Mesothelial cell of epicardium (in vitro differentiated cells): ENCODE results near the gene TMEM245. TPM values are rescaled to one million over a fixed set of nuclear protein-coding genes. Genes with fewer than 3 reads are reported as not detected.

Source experiments
- DNase-seq, 2 experiments: peaks; one replicate each; pipeline ENCODE4 v3.0.0; 2021; ENCODE audit warnings: low spot score in 2 of 2; ENCODE audit not compliant: unreplicated experiment in 2 of 2
- H3K27ac Mint-ChIP-seq: 2 replicates; pipeline ENCODE4 v1.8.0; 2021; ENCODE audit warnings: mixed read lengths
- H3K27me3 Mint-ChIP-seq: 2 replicates; pipeline ENCODE4 v1.8.0; 2021; ENCODE audit warnings: low read depth, mixed read lengths
- H3K36me3 Mint-ChIP-seq: 2 replicates; pipeline ENCODE4 v1.8.0; 2021; ENCODE audit warnings: mixed read lengths
- H3K4me1 Mint-ChIP-seq: 2 replicates; pipeline ENCODE4 v1.8.0; 2021; ENCODE audit warnings: mixed read lengths
- H3K4me3 Mint-ChIP-seq: 2 replicates; pipeline ENCODE4 v1.8.0; 2021; ENCODE audit warnings: mild to moderate bottlenecking, moderate library complexity, mixed read lengths
- H3K9me3 Mint-ChIP-seq: 2 replicates; pipeline ENCODE4 v1.8.0; 2021; ENCODE audit warnings: mixed read lengths
- CTCF ChIP-seq: fragments of 200-600 bp; sonication (generic); IDR thresholded peaks from one replicate; pipeline ENCODE4 v1.5.0; 2021; ENCODE audit warnings: antibody characterized with exemption; ENCODE audit not compliant: unreplicated experiment
- total RNA-seq: library from RNA; stranded (reverse); gene quantifications from 3 replicates; pipeline ENCODE4 v1.2.1, GENCODE V29; 2021

Gene TMEM245
- total RNA-seq, 1 donor from 2014 or later: 73.0 TPM

- H3K27me3 Mint-ChIP-seq: peaks cover 3% of the 10 kb centered on the region
- peaks cover 3% of the 10 kb centered on the region for H3K36me3 Mint-ChIP-seq
- no peaks in the 10 kb centered on the region for H3K4me1 Mint-ChIP-seq
- no peaks in the 10 kb centered on the region for H3K9me3 Mint-ChIP-seq
- no peak overlapping the region for H3K4me3 Mint-ChIP-seq
- DNase-seq: no peak
- TF ChIP-seq CTCF: no peak
- H3K27ac Mint-ChIP-seq: no peak overlapping the region
Observed at GRCh38 chr9:109143881-109144562, 24.3 kb upstream of the TMEM245 start.

DNA sequence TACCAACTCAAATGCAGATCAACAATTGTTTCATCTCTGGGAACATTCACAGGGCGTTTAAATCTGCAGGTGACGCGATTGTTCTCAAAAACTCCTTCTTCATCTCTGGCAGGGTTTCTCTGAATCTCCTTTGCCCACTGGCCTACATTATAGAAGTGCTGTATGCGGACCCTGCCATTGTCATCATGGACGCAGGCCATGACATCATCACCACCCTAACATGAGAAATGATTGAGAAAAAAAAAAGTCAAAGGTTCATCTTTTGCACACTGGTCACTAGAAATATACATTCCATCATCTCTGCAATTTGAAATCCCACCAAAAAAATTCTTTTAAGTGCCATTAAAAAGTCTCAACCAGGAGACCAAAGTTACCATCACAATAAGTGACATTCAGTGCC is 21.6 kb upstream of the TMEM245 start:
- Mint-ChIP-seq H3K9me3 (no peaks in the 10 kb centered on the region), H3K27me3 (no peaks in the 10 kb centered on the region), H3K4me1 (no peaks in the 10 kb centered on the region), H3K27ac (no peak overlapping the region), H3K36me3 (peaks cover 5% of the 10 kb centered on the region), H3K4me3 (no peak overlapping the region)
- DNase-seq: no peak
- no peak for TF ChIP-seq CTCF

- no peak for DNase-seq
- no peak overlapping the region for H3K4me3 Mint-ChIP-seq
- H3K9me3 Mint-ChIP-seq: no peaks in the 10 kb centered on the region
- peaks cover 5% of the 10 kb centered on the region for H3K36me3 Mint-ChIP-seq
- H3K27me3 Mint-ChIP-seq: no peaks in the 10 kb centered on the region
- H3K4me1 Mint-ChIP-seq: no peaks in the 10 kb centered on the region
- H3K27ac Mint-ChIP-seq: no peak overlapping the region
- TF ChIP-seq CTCF: no peak
Observed at GRCh38 chr9:109139851-109140250, 20.1 kb upstream of the TMEM245 start.

DNA sequence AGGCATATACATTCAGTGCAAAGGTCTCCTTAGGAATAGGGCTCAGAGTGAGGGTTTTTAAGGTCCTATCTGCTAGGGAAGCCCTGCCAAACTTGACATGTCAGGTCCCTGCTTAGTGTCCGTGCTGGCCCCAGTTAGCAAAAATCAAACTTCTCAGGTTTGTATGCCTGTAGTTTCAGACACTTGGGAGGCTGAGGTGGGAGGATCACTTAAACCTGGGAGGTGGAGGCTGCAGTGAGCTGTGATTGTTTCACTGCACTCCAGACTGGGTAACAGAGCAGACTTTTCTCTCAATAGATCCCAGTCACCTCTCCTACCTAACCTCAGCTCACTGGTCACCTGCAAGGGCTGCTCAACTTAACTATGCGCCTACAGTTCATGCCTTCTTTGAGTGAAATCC is 18.7 kb upstream of the TMEM245 start:
- H3K27ac Mint-ChIP-seq: no peak overlapping the region
- H3K27me3 Mint-ChIP-seq: no peaks in the 10 kb centered on the region
- DNase-seq: no peak
- no peak overlapping the region for H3K4me3 Mint-ChIP-seq
- H3K36me3 Mint-ChIP-seq: peaks cover 5% of the 10 kb centered on the region
- TF ChIP-seq CTCF: no peak
- H3K4me1 Mint-ChIP-seq: no peaks in the 10 kb centered on the region
- H3K9me3 Mint-ChIP-seq: no peaks in the 10 kb centered on the region

GRCh38 chr9:109134167-109134578 is 14.4 kb upstream of the TMEM245 start:
- no peak for DNase-seq
- Mint-ChIP-seq H3K4me1 (no peaks in the 10 kb centered on the region), H3K27me3 (no peaks in the 10 kb centered on the region), H3K9me3 (no peaks in the 10 kb centered on the region), H3K27ac (no peak overlapping the region), H3K36me3 (peaks cover 2% of the 10 kb centered on the region), H3K4me3 (no peak overlapping the region)
- TF ChIP-seq CTCF: no peak

DNA sequence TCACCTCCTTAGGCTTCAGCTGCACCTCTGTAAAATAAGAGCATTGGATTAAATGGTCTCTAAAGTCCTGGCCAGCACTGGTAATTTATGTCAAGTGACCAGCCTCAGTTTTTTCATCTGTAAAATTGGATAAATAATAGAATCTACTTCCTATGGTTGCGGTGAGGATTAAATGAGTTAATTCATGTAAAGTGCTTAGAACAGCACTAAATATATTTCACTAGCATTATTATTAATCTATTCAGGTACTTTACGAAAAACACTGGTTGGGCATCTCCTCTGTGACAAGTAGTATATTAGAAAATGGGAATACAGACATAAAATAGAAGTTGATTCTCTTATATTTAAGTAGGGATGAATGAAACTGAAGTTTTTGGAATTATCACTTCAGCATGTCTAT is 13.8 kb upstream of the TMEM245 start:
- Mint-ChIP-seq H3K4me3 (no peak overlapping the region), H3K9me3 (no peaks in the 10 kb centered on the region), H3K27me3 (no peaks in the 10 kb centered on the region)

More for the DNA sequence above, 13.8 kb upstream of the TMEM245 start:
- no peaks in the 10 kb centered on the region for H3K4me1 Mint-ChIP-seq
- peaks cover 2% of the 10 kb centered on the region for H3K36me3 Mint-ChIP-seq
- no peak for TF ChIP-seq CTCF
- no peak overlapping the region for H3K27ac Mint-ChIP-seq
- DNase-seq: no peak
